Kidney (tissue), 14 donors: ENCODE results near the gene PHF2. TPM values are rescaled to one million over a fixed set of nuclear protein-coding genes. Genes with fewer than 3 reads are reported as not detected.

ENCODE experiments used
- DNase-seq, 5 donors: peaks; one replicate each; pipeline ENCODE4 v3.0.0-alpha.2; 2013 to 2020
- FAIRE-seq: peaks from 2 replicates; lab custom pipeline; 2012; peaks lifted over from hg19 to GRCh38; lab: Jason Lieb, UNC
- H3K27ac ChIP-seq, 2 donors: one replicate each; pipeline ENCODE4 v1.7.0; 2013; ENCODE audit warnings: low read depth in 2 of 2, low read length in 2 of 2, inconsistent platforms in 1 of 2
- H3K27me3 ChIP-seq: one replicate; pipeline ENCODE4 v1.7.1; 2013; ENCODE audit warnings: low read length, inconsistent platforms; ENCODE audit not compliant: control insufficient read depth, insufficient read depth
- H3K36me3 ChIP-seq, 3 donors: one replicate each; pipeline versions ENCODE4 v1.7.0 to v1.7.1; 2013; ENCODE audit warnings: low read length in 3 of 3, control low read depth in 1 of 3, inconsistent platforms in 1 of 3; ENCODE audit not compliant: insufficient read depth in 3 of 3, control insufficient read depth in 2 of 3
- H3K4me1 ChIP-seq, 3 donors: one replicate each; pipeline versions ENCODE4 v1.7.0 to v1.7.1; 2013; ENCODE audit warnings: low read length in 3 of 3, inconsistent platforms in 1 of 3, low read depth in 1 of 3; ENCODE audit not compliant: control insufficient read depth in 2 of 3, insufficient read depth in 2 of 3
- H3K4me3 ChIP-seq, 3 donors: one replicate each; pipeline versions ENCODE4 v1.7.0 to v1.8.1; 2013; ENCODE audit warnings: low read length in 3 of 3, control low read depth in 1 of 3, inconsistent platforms in 1 of 3
- H3K9ac ChIP-seq, 3 donors: one replicate each; pipeline versions ENCODE4 v1.7.0 to v1.7.1; 2013; ENCODE audit warnings: low read length in 3 of 3, control low read depth in 1 of 3, inconsistent platforms in 1 of 3
- H3K9me3 ChIP-seq, 3 donors: one replicate each; pipeline versions ENCODE4 v1.7.0 to v1.7.1; 2013; ENCODE audit warnings: low read length in 3 of 3, control low read depth in 1 of 3, inconsistent platforms in 1 of 3; ENCODE audit not compliant: control insufficient read depth in 2 of 3, insufficient read depth in 1 of 3
- intact Hi-C: fragments of 100-400 bp; cut with DNase I; formaldehyde crosslinking; loops from one replicate; pipeline ENCODE4 v1.11.1; 2022
- polyA plus RNA-seq: library from polyadenylated mRNA; stranded (reverse); fragments of 350-450 nt; fragmentation: Illumina TruSeq; extraction: RNeasy Lipid Tissue Mini Kit (QIAGEN cat#74804); gene quantifications from one replicate; pipeline ENCODE4 v1.2.3, GENCODE V29; 2014; ENCODE audit warnings: low read depth, low replicate concordance; ENCODE audit not compliant: insufficient read depth
- total RNA-seq: library from RNA; stranded (reverse); fragmentation: NEBNext Ultra II Directional; extraction: Animal tissue kit (Norgen Biotek cat#: 25700); gene quantifications from one replicate; pipeline ENCODE4 v1.2.1, GENCODE V29; 2021
- TF ChIP-seq, protein P1 (sequence below): IDR thresholded peaks from 3 replicates; pipeline ENCODE4 v1.5.1; 2012; ENCODE audit warnings: mild to moderate bottlenecking, moderate library complexity, borderline replicate concordance; ENCODE audit not compliant: insufficient read depth; ENCODE audit errors: extremely low read depth
- donor health status: control.
- donor health status: control.
- donor health status: control.
- donor health status: control.
- donor health status: control.
- donor health status: DM: yes; HTN: yes; CAD: no.
- donor health status: Normal renal cell carcinoma (clear cell type).

Gene PHF2
- total and polyA plus RNA-seq, 2 donors from 2014 or later, result 10.2 to 30.7 TPM

DNA sequence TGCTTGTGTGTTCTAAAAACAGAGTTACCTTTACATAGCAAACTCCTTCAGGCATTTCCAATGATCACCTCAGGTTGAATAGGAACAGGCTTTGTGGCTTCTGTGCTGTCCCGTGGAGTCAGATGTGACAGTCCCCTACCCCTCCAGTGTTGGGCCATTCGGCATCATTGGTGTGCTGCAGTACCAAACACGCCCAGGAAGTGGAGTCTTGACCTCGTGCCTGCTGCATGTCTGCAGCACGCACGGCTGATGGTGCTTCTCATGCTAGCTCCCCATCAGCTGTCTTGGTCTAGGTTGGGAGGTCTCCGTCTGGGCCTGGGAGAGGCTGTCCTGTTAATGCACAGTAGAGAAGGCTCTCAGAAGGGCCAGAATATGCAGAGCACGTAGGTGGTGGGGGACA is 42.5 kb upstream of the PHF2 start:
- no peaks in the 10 kb centered on the region for H3K9me3 ChIP-seq
- TF ChIP-seq, protein P1, sequence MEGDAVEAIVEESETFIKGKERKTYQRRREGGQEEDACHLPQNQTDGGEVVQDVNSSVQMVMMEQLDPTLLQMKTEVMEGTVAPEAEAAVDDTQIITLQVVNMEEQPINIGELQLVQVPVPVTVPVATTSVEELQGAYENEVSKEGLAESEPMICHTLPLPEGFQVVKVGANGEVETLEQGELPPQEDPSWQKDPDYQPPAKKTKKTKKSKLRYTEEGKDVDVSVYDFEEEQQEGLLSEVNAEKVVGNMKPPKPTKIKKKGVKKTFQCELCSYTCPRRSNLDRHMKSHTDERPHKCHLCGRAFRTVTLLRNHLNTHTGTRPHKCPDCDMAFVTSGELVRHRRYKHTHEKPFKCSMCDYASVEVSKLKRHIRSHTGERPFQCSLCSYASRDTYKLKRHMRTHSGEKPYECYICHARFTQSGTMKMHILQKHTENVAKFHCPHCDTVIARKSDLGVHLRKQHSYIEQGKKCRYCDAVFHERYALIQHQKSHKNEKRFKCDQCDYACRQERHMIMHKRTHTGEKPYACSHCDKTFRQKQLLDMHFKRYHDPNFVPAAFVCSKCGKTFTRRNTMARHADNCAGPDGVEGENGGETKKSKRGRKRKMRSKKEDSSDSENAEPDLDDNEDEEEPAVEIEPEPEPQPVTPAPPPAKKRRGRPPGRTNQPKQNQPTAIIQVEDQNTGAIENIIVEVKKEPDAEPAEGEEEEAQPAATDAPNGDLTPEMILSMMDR, result no peak
- no peaks in the 10 kb centered on the region for H3K27me3 ChIP-seq
- intact Hi-C loops, result no loop called here
- H3K4me3 ChIP-seq, result no peak overlapping the region
- peaks cover 2 to 53% (median 15%) of the 10 kb centered on the region in 3 donors for H3K36me3 ChIP-seq
- H3K9ac ChIP-seq, result no peak overlapping the region
- H3K27ac ChIP-seq, result no peak overlapping the region
- FAIRE-seq (no peak), DNase-seq (no peak)
- H3K4me1 ChIP-seq, result no peaks in the 10 kb centered on the region

DNA sequence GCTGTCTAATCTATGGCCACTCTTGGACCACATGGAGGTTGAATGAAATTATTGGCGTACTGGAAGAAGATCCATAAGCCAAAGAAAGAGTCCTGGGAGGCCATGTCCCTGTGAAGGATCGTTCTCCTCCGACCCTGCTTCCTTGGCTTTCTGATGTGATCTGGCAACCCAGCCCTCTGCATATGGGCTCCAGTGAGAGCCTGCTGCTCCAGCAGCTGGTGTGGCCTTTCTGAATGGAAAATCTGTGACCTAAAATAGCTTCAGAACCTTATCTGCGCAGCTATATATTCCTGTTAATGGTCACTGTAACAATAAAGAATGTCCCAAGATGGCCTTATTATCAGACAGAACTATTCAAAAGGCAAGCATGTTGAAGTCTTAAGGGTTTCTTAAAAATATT is 40.2 kb upstream of the PHF2 start:
- no peaks in the 10 kb centered on the region for H3K9me3 ChIP-seq
- no peak overlapping the region for H3K9ac ChIP-seq
- H3K36me3 ChIP-seq, result peaks cover 2 to 36% (median 14%) of the 10 kb centered on the region in 3 donors
- TF ChIP-seq, protein P1, result no peak
- H3K27ac ChIP-seq, result no peak overlapping the region
- FAIRE-seq (no peak), DNase-seq (no peak)
- H3K4me3 ChIP-seq, result no peak overlapping the region
- H3K27me3 ChIP-seq, result no peaks in the 10 kb centered on the region
- intact Hi-C loops, result no loop called here
- H3K4me1 ChIP-seq, result no peaks in the 10 kb centered on the region

GRCh38 chr9:93536874-93537273 is 39.5 kb upstream of the PHF2 start:
- no peak overlapping the region for H3K9ac ChIP-seq
- H3K27me3 ChIP-seq, result no peaks in the 10 kb centered on the region
- H3K36me3 ChIP-seq, result peaks cover 2 to 36% (median 12%) of the 10 kb centered on the region in 3 donors
- no peaks in the 10 kb centered on the region for H3K9me3 ChIP-seq
- TF ChIP-seq, protein P1, result no peak
- intact Hi-C loops, result no loop called here
- no peak overlapping the region for H3K27ac ChIP-seq
- FAIRE-seq, result no peak
- no peak overlapping the region for H3K4me3 ChIP-seq
- no peak for DNase-seq
- peaks cover 0 to 2% (median 0%) of the 10 kb centered on the region in 3 donors for H3K4me1 ChIP-seq

DNA sequence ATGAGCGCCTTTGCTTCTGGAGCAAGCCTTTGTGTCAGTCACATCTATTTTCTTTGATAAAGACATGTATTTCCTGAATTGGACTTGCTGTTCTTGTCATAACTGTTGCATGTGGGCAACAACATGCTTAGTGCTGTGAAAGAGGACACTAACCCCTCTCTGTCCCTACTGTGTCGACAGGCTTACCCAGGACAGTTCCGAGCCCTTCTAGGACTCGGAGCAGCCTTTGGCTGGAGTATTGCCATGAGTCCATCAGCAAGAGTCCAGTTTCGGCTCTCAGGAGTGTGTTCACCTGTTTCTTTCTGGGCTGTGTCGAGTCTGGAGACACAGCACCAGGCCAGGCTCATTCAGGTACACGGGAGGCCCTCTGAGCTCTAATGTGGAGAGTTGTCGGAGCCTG is 36.1 kb upstream of the PHF2 start:
- H3K27me3 ChIP-seq, result no peaks in the 10 kb centered on the region
- H3K36me3 ChIP-seq, result peaks cover 5 to 23% (median 19%) of the 10 kb centered on the region in 3 donors
- H3K27ac ChIP-seq, result no peak overlapping the region
- H3K4me1 ChIP-seq, result peaks cover 0 to 2% (median 0%) of the 10 kb centered on the region in 3 donors
- no peak overlapping the region for H3K4me3 ChIP-seq
- DNase-seq (no peak), FAIRE-seq (no peak)
- intact Hi-C loops, result no loop called here
- H3K9ac ChIP-seq, result no peak overlapping the region
- TF ChIP-seq, protein P1, result no peak
- H3K9me3 ChIP-seq, result no peaks in the 10 kb centered on the region
